Upper lobe of left lung (tissue), 4 donors: Measurements from ENCODE around the gene TMEM255A.

ENCODE experiments used
- EP300 ChIP-seq, 4 donors: sonication (generic); formaldehyde crosslinking; IDR thresholded peaks; one replicate each; pipeline ENCODE4 v1.5.1; 2017; ENCODE audit warnings: antibody characterized with exemption in 4 of 4, control low read depth in 2 of 4
- POLR2A ChIP-seq, 4 donors: fragments of 450-650 bp; IDR thresholded peaks; one replicate each; pipeline ENCODE4 v1.5.1; 2016 to 2017; ENCODE audit warnings: antibody characterized with exemption in 4 of 4, mild to moderate bottlenecking in 2 of 4
- POLR2AphosphoS5 ChIP-seq, 2 donors: sonication (generic); formaldehyde crosslinking; IDR thresholded peaks; one replicate each; pipeline ENCODE4 v1.5.1; 2017; ENCODE audit warnings: antibody characterized with exemption in 2 of 2
- TF ChIP-seq, protein P1 (sequence below), 6 experiments: fragments of 450-650 bp in 4 of 6; fragments of 200-600 bp in 2 of 6; sonication (generic) in 2 of 6; IDR thresholded peaks; one replicate each; pipeline ENCODE4 v1.5.1; 2016 to 2019; ENCODE audit warnings: antibody characterized with exemption in 6 of 6

DNA sequence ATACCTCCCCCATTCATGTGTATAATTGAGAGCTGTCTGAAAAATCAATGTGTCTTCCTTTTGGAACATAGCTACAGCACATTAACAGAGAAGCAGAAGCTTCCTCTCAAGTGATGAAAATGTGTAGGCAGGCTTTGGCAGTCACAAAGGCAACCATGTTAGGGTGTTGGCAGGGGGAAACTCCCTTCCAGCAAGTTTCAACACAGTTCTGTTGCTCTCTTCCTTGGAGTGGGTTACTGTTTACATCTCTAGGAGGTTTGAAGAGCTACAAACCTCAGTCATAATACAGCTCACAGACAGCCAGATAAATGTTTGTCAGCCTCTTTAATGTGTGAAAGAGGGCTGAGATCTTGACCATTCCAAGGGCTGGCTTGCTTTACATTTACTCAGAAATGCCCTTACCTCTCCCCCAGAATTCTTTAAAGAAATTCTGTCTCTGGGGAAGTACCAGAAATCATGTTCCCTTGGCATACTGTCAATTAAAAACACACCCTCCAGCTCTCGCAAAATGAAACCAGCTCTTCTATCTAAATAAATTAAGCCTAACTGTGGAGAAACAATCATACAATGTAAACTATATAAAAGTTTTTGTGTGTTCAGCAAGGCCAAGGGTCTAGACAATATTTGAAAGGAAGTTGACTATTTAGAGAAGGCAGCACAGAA, 41.8 kb downstream of the TMEM255A start:
- TF ChIP-seq POLR2A (IDR thresholded peaks at IDR 0.05) (no peak), EP300 (IDR thresholded peaks at IDR 0.05) (peak in 1 of 4 donors; percentile 11), POLR2AphosphoS5 (IDR thresholded peaks at IDR 0.05) (no peak)
- TF ChIP-seq, protein P1, sequence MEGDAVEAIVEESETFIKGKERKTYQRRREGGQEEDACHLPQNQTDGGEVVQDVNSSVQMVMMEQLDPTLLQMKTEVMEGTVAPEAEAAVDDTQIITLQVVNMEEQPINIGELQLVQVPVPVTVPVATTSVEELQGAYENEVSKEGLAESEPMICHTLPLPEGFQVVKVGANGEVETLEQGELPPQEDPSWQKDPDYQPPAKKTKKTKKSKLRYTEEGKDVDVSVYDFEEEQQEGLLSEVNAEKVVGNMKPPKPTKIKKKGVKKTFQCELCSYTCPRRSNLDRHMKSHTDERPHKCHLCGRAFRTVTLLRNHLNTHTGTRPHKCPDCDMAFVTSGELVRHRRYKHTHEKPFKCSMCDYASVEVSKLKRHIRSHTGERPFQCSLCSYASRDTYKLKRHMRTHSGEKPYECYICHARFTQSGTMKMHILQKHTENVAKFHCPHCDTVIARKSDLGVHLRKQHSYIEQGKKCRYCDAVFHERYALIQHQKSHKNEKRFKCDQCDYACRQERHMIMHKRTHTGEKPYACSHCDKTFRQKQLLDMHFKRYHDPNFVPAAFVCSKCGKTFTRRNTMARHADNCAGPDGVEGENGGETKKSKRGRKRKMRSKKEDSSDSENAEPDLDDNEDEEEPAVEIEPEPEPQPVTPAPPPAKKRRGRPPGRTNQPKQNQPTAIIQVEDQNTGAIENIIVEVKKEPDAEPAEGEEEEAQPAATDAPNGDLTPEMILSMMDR (IDR thresholded peaks at IDR 0.05), result no peak
